ENCODE results near the gene PTTG1IP.

GRCh38 chr21:44804762-44805161 lies 68.7 kb downstream of the PTTG1IP start:
- TF ChIP-seq, protein P1, sequence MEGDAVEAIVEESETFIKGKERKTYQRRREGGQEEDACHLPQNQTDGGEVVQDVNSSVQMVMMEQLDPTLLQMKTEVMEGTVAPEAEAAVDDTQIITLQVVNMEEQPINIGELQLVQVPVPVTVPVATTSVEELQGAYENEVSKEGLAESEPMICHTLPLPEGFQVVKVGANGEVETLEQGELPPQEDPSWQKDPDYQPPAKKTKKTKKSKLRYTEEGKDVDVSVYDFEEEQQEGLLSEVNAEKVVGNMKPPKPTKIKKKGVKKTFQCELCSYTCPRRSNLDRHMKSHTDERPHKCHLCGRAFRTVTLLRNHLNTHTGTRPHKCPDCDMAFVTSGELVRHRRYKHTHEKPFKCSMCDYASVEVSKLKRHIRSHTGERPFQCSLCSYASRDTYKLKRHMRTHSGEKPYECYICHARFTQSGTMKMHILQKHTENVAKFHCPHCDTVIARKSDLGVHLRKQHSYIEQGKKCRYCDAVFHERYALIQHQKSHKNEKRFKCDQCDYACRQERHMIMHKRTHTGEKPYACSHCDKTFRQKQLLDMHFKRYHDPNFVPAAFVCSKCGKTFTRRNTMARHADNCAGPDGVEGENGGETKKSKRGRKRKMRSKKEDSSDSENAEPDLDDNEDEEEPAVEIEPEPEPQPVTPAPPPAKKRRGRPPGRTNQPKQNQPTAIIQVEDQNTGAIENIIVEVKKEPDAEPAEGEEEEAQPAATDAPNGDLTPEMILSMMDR (IDR thresholded peaks at IDR 0.05): no peak
- TF ChIP-seq POLR2A (IDR thresholded peaks at IDR 0.05): no peak

Measured in tibial nerve (tissue), 3 donors.